ENCODE data around the gene TIMM22.

GRCh38 chr17:977166-977565, 19.8 kb upstream of the TIMM22 start:
- no peak for TF ChIP-seq CTCF (conservative IDR thresholded peaks at IDR 0.05 in 1 of 2, IDR thresholded peaks at IDR 0.05 in 1 of 2; ENCODE audit: extremely low read depth in 1 of 2, insufficient read depth in 1 of 2, low read depth in 1 of 2, low read length in 2 of 2)
- no peak for TF ChIP-seq EZH2 (IDR thresholded peaks at IDR 0.05; ENCODE audit: borderline replicate concordance, low read length)

Measured in mammary epithelial cell (primary cell).